Neural cell (in vitro differentiated cells): ENCODE results near the gene SDC1. TPM values are rescaled to one million over a fixed set of nuclear protein-coding genes. Genes with fewer than 3 reads are reported as not detected.

Experiments used
- H2AFZ ChIP-seq: fragments of 200-600, 300-800 bp; sonication (generic), shearing (Covaris generic); 2 replicates; pipeline ENCODE4 v1.6.0; 2014; ENCODE audit warnings: low read depth, mild to moderate bottlenecking, antibody characterized with exemption, low read length, moderate library complexity
- H3F3A ChIP-seq: fragments of 200-600 bp; shearing (Covaris generic); 2 replicates; pipeline ENCODE4 v1.6.1; 2016; ENCODE audit warnings: mild to moderate bottlenecking, moderate library complexity, mixed read lengths, antibody characterized with exemption, low read length; ENCODE audit not compliant: insufficient read depth, poor library complexity, severe bottlenecking
- H3K27ac ChIP-seq: fragments of 200-600, 300-800 bp; sonication (generic), shearing (Covaris generic); 2 replicates; pipeline ENCODE4 v1.5.1; 2014; ENCODE audit warnings: mild to moderate bottlenecking, low read length, moderate library complexity
- H3K27me3 ChIP-seq: fragments of 300-800, 200-600 bp; sonication (generic), shearing (Covaris generic); 2 replicates; pipeline ENCODE4 v1.6.0; 2014; ENCODE audit warnings: mild to moderate bottlenecking, low read depth, low read length, moderate library complexity; ENCODE audit not compliant: insufficient read depth
- H3K36me3 ChIP-seq: fragments of 300-800, 200-600 bp; sonication (generic), shearing (Covaris generic); 2 replicates; pipeline ENCODE4 v1.5.1; 2014; ENCODE audit warnings: mild to moderate bottlenecking, antibody characterized with exemption, low read length, moderate library complexity; ENCODE audit not compliant: insufficient read depth
- H3K4me2 ChIP-seq: fragments of 300-800, 200-600 bp; sonication (generic), shearing (Covaris generic); 2 replicates; pipeline ENCODE4 v1.6.0; 2014; ENCODE audit warnings: mild to moderate bottlenecking, low read length
- H3K4me3 ChIP-seq: fragments of 300-800, 200-600 bp; sonication (generic), shearing (Covaris generic); 2 replicates; pipeline ENCODE4 v1.5.1; 2014; ENCODE audit warnings: mild to moderate bottlenecking, low read length, moderate library complexity
- H3K79me2 ChIP-seq: fragments of 200-600 bp; shearing (Covaris generic); replicated peaks from 2 replicates; pipeline ENCODE4 v1.6.0; 2014; ENCODE audit warnings: mild to moderate bottlenecking, low read length, moderate library complexity; ENCODE audit not compliant: insufficient read depth
- H3K9ac ChIP-seq: fragments of 300-800, 200-600 bp; sonication (generic), shearing (Covaris generic); 2 replicates; pipeline ENCODE4 v1.6.1; 2016; ENCODE audit warnings: mild to moderate bottlenecking, low read length, mixed read lengths
- H3K9me2 ChIP-seq: fragments of 200-600 bp; shearing (Covaris generic); 2 replicates; pipeline ENCODE4 v1.6.1; 2016; ENCODE audit warnings: mild to moderate bottlenecking, low read length, mixed read lengths; ENCODE audit not compliant: insufficient read depth
- H3K9me3 ChIP-seq: fragments of 200-600, 300-800 bp; sonication (generic), shearing (Covaris generic); 2 replicates; pipeline ENCODE4 v1.6.1; 2016; ENCODE audit warnings: mild to moderate bottlenecking, mixed run types, low read length, moderate library complexity, mixed read lengths
- H4K20me1 ChIP-seq: fragments of 200-600 bp; shearing (Covaris generic); 2 replicates; pipeline ENCODE4 v1.6.1; 2016; ENCODE audit warnings: mild to moderate bottlenecking, mixed run types; ENCODE audit not compliant: insufficient read depth
- CTCF ChIP-seq: fragments of 450-650 bp; IDR thresholded peaks from 2 replicates; pipeline ENCODE4 v1.5.1; 2014; ENCODE audit warnings: antibody characterized with exemption, mild to moderate bottlenecking, moderate library complexity; ENCODE audit not compliant: poor library complexity, severe bottlenecking
- EP300 ChIP-seq: fragments of 450-650 bp; conservative IDR thresholded peaks from 2 replicates; pipeline ENCODE4 v1.6.1; 2014; ENCODE audit warnings: antibody characterized with exemption, mild to moderate bottlenecking, moderate library complexity; ENCODE audit not compliant: poor library complexity, severe bottlenecking
- EZH2 ChIP-seq: fragments of 200-600, 300-800 bp; shearing (Covaris generic), sonication (generic); IDR thresholded peaks from 2 replicates; pipeline ENCODE4 v1.6.1; 2014; ENCODE audit warnings: antibody characterized with exemption, low read length, borderline replicate concordance, mild to moderate bottlenecking; ENCODE audit not compliant: insufficient read depth, poor library complexity, severe bottlenecking
- MXI1 ChIP-seq: fragments of 450-650 bp; conservative IDR thresholded peaks from 2 replicates; pipeline ENCODE4 v1.6.1; 2014; ENCODE audit warnings: antibody characterized with exemption, mild to moderate bottlenecking; ENCODE audit not compliant: poor library complexity, severe bottlenecking
- POLR2AphosphoS5 ChIP-seq: IDR thresholded peaks from 2 replicates; pipeline ENCODE4 v1.6.1; 2012
- RAD21 ChIP-seq: fragments of 450-650 bp; conservative IDR thresholded peaks from 2 replicates; pipeline ENCODE4 v1.6.1; 2014; ENCODE audit warnings: antibody characterized with exemption, mild to moderate bottlenecking, moderate library complexity
- REST ChIP-seq: IDR thresholded peaks from 2 replicates; pipeline ENCODE4 v1.6.1; 2012; ENCODE audit warnings: borderline replicate concordance
- SMC3 ChIP-seq: fragments of 450-650 bp; conservative IDR thresholded peaks from 2 replicates; pipeline ENCODE4 v1.6.1; 2014; ENCODE audit warnings: antibody characterized with exemption, mild to moderate bottlenecking, moderate library complexity; ENCODE audit not compliant: poor library complexity
- TAF1 ChIP-seq: IDR thresholded peaks from 2 replicates; pipeline ENCODE4 v1.6.1; 2012; ENCODE audit warnings: low read depth
- polyA plus RNA-seq: library from polyadenylated mRNA; depleted of rRNA; stranded (reverse); fragments of >200 nt; gene quantifications from 2 replicates; pipeline ENCODE4 v1.2.3, GENCODE V29; 2014

Gene SDC1
- polyA plus RNA-seq, 1 donor from 2014 or later: 14.9 TPM

GRCh38 chr2:20213651-20214565 is 11.0 kb downstream of the SDC1 start:
- H3F3A ChIP-seq: no peaks in the 10 kb centered on the region
- H3K27me3 ChIP-seq: no peaks in the 10 kb centered on the region
- no peak overlapping the region for H3K4me2 ChIP-seq
- H3K9me2 ChIP-seq: no peaks in the 10 kb centered on the region
- TF ChIP-seq POLR2AphosphoS5 (no peak), MXI1 (no peak)
- H3K9ac ChIP-seq: no peak overlapping the region
- H3K27ac ChIP-seq: no peak overlapping the region
- no peaks in the 10 kb centered on the region for H3K9me3 ChIP-seq
- H2AFZ ChIP-seq: no peak overlapping the region
- H3K4me3 ChIP-seq: no peak overlapping the region
- H3K79me2 ChIP-seq: no peaks in the 10 kb centered on the region
- H3K36me3 ChIP-seq: no peaks in the 10 kb centered on the region
- H4K20me1 ChIP-seq: no peaks in the 10 kb centered on the region

GRCh38 chr2:20212871-20213503 is 11.9 kb downstream of the SDC1 start:
- Histone ChIP-seq H3K27ac (no peak overlapping the region), H2AFZ (no peak overlapping the region), H4K20me1 (no peaks in the 10 kb centered on the region), H3K79me2 (no peaks in the 10 kb centered on the region), H3K9ac (no peak overlapping the region), H3K4me3 (no peak overlapping the region), H3K4me2 (no peak overlapping the region), H3K36me3 (no peaks in the 10 kb centered on the region), H3K9me3 (no peaks in the 10 kb centered on the region), H3K9me2 (no peaks in the 10 kb centered on the region), H3F3A (no peaks in the 10 kb centered on the region), H3K27me3 (no peaks in the 10 kb centered on the region)
- TF ChIP-seq TAF1 (no peak), EZH2 (no peak), SMC3 (no peak), RAD21 (no peak), EP300 (no peak), REST (no peak), CTCF (no peak), MXI1 (no peak), POLR2AphosphoS5 (no peak)
